Cardiac muscle cell (in vitro differentiated cells and primary cell): ENCODE results near the gene NCOA6. TPM values are rescaled to one million over a fixed set of nuclear protein-coding genes. Genes with fewer than 3 reads are reported as not detected.

ENCODE experiments used
- DNase-seq, 2 donors: peaks; one replicate each; pipeline versions ENCODE4 v3.0.0 to v3.0.0-alpha.2; 2010 to 2017; ENCODE audit warnings: low read depth in 1 of 2, low spot score in 1 of 2
- H3K27ac ChIP-seq: fragments of 200-600 bp; sonication (generic); 2 replicates; pipeline ENCODE4 v1.5.1; 2016
- H3K27me3 ChIP-seq: fragments of 200-600 bp; sonication (generic); 2 replicates; pipeline ENCODE4 v1.6.0; 2016; ENCODE audit warnings: control low read depth
- H3K36me3 ChIP-seq: fragments of 200-600 bp; sonication (generic); 2 replicates; pipeline ENCODE4 v1.5.1; 2016; ENCODE audit warnings: control low read depth
- H3K4me1 ChIP-seq: fragments of 200-600 bp; sonication (generic); 2 replicates; pipeline ENCODE4 v1.8.1; 2017; ENCODE audit warnings: low read depth, mild to moderate bottlenecking, mixed run types
- H3K4me3 ChIP-seq: fragments of 200-600 bp; sonication (generic); 2 replicates; pipeline ENCODE4 v1.5.1; 2016; ENCODE audit warnings: mild to moderate bottlenecking
- H3K9me3 ChIP-seq: fragments of 200-600 bp; sonication (generic); 2 replicates; pipeline ENCODE4 v1.5.1; 2017; ENCODE audit warnings: low read depth, mild to moderate bottlenecking, control low read depth
- polyA plus RNA-seq: library from polyadenylated mRNA; unstranded; fragments of >200 nt; fragmentation: Nextera tagmentation; extraction: Ambion mirVana; gene quantifications from 2 replicates; pipeline ENCODE4 v1.2.1, GENCODE V29; 2016
- total RNA-seq: library from RNA; depleted of rRNA; stranded (reverse); fragments of >200 nt; gene quantifications from 2 replicates; pipeline ENCODE4 v1.2.3, GENCODE V29; 2016
- TF ChIP-seq, protein P1 (sequence below): IDR thresholded peaks from 2 replicates; pipeline ENCODE4 v1.5.1; 2012; ENCODE audit warnings: low read depth, mild to moderate bottlenecking, low read length

NCOA6 gene
- total and polyA plus RNA-seq, 2 experiments from 2014 or later, result 16.8 to 21.4 TPM

GRCh38 chr20:34747479-34747878 lies 78.0 kb downstream of the NCOA6 start:
- H3K27me3 ChIP-seq, result no peaks in the 10 kb centered on the region
- no peak overlapping the region for H3K27ac ChIP-seq
- no peak overlapping the region for H3K4me3 ChIP-seq
- TF ChIP-seq, protein P1, sequence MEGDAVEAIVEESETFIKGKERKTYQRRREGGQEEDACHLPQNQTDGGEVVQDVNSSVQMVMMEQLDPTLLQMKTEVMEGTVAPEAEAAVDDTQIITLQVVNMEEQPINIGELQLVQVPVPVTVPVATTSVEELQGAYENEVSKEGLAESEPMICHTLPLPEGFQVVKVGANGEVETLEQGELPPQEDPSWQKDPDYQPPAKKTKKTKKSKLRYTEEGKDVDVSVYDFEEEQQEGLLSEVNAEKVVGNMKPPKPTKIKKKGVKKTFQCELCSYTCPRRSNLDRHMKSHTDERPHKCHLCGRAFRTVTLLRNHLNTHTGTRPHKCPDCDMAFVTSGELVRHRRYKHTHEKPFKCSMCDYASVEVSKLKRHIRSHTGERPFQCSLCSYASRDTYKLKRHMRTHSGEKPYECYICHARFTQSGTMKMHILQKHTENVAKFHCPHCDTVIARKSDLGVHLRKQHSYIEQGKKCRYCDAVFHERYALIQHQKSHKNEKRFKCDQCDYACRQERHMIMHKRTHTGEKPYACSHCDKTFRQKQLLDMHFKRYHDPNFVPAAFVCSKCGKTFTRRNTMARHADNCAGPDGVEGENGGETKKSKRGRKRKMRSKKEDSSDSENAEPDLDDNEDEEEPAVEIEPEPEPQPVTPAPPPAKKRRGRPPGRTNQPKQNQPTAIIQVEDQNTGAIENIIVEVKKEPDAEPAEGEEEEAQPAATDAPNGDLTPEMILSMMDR, result no peak
- no peaks in the 10 kb centered on the region for H3K9me3 ChIP-seq
- no peak for DNase-seq
- H3K36me3 ChIP-seq, result peaks cover 41% of the 10 kb centered on the region
- H3K4me1 ChIP-seq, result no peaks in the 10 kb centered on the region

GRCh38 chr20:34746674-34747073 lies 78.8 kb downstream of the NCOA6 start:
- TF ChIP-seq, protein P1, result no peak
- no peak for DNase-seq
- no peak overlapping the region for H3K27ac ChIP-seq
- H3K4me3 ChIP-seq, result no peak overlapping the region
- H3K27me3 ChIP-seq, result no peaks in the 10 kb centered on the region
- H3K4me1 ChIP-seq, result no peaks in the 10 kb centered on the region
- H3K36me3 ChIP-seq, result peaks cover 41% of the 10 kb centered on the region
- no peaks in the 10 kb centered on the region for H3K9me3 ChIP-seq

GRCh38 chr20:34744847-34745246 lies 80.6 kb downstream of the NCOA6 start:
- H3K27me3 ChIP-seq, result no peaks in the 10 kb centered on the region
- no peaks in the 10 kb centered on the region for H3K4me1 ChIP-seq
- TF ChIP-seq, protein P1, result no peak
- no peaks in the 10 kb centered on the region for H3K9me3 ChIP-seq
- no peak for DNase-seq
- peak overlapping the region; percentile 14 for H3K27ac ChIP-seq
- peaks cover 41% of the 10 kb centered on the region for H3K36me3 ChIP-seq
- H3K4me3 ChIP-seq, result no peak overlapping the region

GRCh38 chr20:34744340-34744739 lies 81.1 kb downstream of the NCOA6 start:
- no peak overlapping the region for H3K27ac ChIP-seq
- no peak overlapping the region for H3K4me3 ChIP-seq
- no peak for DNase-seq
- no peaks in the 10 kb centered on the region for H3K4me1 ChIP-seq
- no peaks in the 10 kb centered on the region for H3K9me3 ChIP-seq
- H3K27me3 ChIP-seq, result no peaks in the 10 kb centered on the region
- TF ChIP-seq, protein P1, result no peak
- H3K36me3 ChIP-seq, result peaks cover 43% of the 10 kb centered on the region

DNA sequence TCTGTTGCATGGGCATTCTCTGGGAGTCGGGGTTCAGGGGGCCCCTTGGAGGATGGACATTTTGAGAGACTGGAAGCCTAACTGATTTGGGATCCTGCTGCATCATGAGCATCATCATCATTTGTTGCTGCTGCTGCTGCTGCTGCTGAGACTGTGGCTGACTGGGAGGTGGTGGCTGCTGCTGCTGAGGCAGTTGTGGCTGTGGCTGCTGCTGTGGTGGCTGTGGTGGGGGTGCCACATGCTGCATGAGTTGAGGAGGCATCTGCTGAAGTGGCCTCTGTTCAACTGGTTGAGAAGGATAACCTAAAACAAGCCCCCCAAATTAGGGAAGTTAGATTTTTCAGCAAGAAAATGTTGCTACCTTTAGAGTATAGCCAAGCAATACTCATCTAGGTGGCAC lies 82.4 kb downstream of the NCOA6 start:
- no peak for DNase-seq
- H3K4me1 ChIP-seq, result no peaks in the 10 kb centered on the region
- H3K4me3 ChIP-seq, result no peak overlapping the region
- H3K27me3 ChIP-seq, result no peaks in the 10 kb centered on the region
- peaks cover 35% of the 10 kb centered on the region for H3K36me3 ChIP-seq
- H3K9me3 ChIP-seq, result no peaks in the 10 kb centered on the region
- H3K27ac ChIP-seq, result no peak overlapping the region
- TF ChIP-seq, protein P1, result no peak
